Stomach (tissue), 4 donors: ENCODE measurements around the gene ATP2A2.

Source experiments
- CTCF ChIP-seq, 7 experiments: fragments of 450-650 bp in 4 of 7; fragments of 200-600 bp in 3 of 7; sonication (generic) in 3 of 7; IDR thresholded peaks; one replicate each; pipeline ENCODE4 v1.5.1; 2016 to 2019; ENCODE audit warnings: antibody characterized with exemption in 7 of 7, control low read depth in 2 of 7, mild to moderate bottlenecking in 1 of 7
- POLR2A ChIP-seq, 4 donors: fragments of 450-650 bp; IDR thresholded peaks; one replicate each; pipeline ENCODE4 v1.6.1; 2016; ENCODE audit warnings: antibody characterized with exemption in 4 of 4, control low read depth in 2 of 4, mild to moderate bottlenecking in 1 of 4, moderate library complexity in 1 of 4

- no peak for TF ChIP-seq CTCF (IDR thresholded peaks at IDR 0.05)
- no peak for TF ChIP-seq POLR2A (IDR thresholded peaks at IDR 0.05)
Measured at GRCh38 chr12:110266980-110267620, 13.9 kb upstream of the ATP2A2 start.
